ENCODE measurements around the gene RPAP3.

The RPAP3 gene

DNA sequence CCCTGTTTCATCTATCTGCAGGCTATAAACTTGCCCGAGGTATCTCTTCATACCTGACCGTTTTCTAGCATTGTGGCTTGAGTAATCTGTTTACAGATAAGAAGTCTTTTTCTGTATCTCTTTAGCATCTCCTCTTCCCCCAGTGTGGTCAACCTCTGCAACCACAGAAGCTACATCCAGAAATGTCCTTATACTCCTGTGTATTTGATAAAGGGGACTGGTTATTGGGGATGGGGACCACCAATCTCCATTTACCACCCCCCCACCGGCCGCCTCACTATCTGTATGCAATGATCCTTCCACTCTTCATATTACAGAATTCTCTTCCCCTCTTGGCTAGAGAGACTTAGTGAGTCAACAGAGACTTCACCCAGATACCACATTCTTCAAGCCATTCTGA, 3.4 kb upstream of the RPAP3 start:
- H3K79me2 ChIP-seq (ENCODE audit: control insufficient read depth, insufficient read depth, low read length, unreplicated experiment): peaks cover 20% of the 10 kb centered on the region
- H3K27me3 ChIP-seq (ENCODE audit: insufficient read depth, low read length): no peaks in the 10 kb centered on the region
- no peak overlapping the region for H3K4me3 ChIP-seq (ENCODE audit: low read depth, low read length)
- no peak overlapping the region for H2AFZ ChIP-seq (ENCODE audit: low read length, unreplicated experiment)
- H3K4me1 ChIP-seq (ENCODE audit: control insufficient read depth, insufficient read depth, low read length, unreplicated experiment): peaks cover 10% of the 10 kb centered on the region
- no peak overlapping the region for H3K27ac ChIP-seq (ENCODE audit: low read depth, low read length)
- no peaks in the 10 kb centered on the region for H3K36me3 ChIP-seq (ENCODE audit: insufficient read depth, low read length)

DNA sequence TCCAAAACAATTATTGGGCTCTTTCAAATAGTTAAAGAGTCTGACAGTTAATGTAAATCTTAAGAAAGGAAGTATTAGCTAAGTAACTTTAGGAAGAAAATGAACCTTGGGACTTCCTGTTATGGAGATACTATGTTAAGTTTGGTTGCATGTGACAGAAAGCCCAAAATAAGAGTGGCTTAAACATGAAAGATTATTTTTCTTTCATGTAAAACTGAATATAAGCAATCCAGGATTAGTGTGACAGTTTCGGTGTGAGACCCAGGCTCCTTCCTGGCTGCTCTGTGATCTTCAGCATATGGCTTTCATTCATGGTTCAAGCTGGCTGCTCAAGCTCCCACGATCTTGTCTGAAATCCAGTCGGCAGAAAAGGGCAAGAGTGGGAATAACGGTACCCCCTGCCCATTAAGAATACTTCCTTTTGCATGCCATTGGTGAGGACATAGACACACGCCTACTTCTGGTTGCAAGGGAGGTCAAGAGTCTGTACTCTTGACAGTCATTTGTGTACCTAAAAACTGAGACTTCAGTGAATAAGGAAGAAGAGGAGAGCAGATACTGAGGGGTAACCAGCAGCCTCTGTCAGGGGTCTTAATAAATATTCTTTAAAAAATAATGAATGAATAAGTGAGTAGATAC, 2.2 kb upstream of the RPAP3 start:
- Histone ChIP-seq H3K4me1 (ENCODE audit: control insufficient read depth, insufficient read depth, low read length, unreplicated experiment) (peaks cover 10% of the 10 kb centered on the region), H3K36me3 (ENCODE audit: insufficient read depth, low read length) (no peaks in the 10 kb centered on the region), H3K79me2 (ENCODE audit: control insufficient read depth, insufficient read depth, low read length, unreplicated experiment) (peaks cover 33% of the 10 kb centered on the region), H2AFZ (ENCODE audit: low read length, unreplicated experiment) (no peak overlapping the region), H3K27ac (ENCODE audit: low read depth, low read length) (no peak overlapping the region), H3K27me3 (ENCODE audit: insufficient read depth, low read length) (no peaks in the 10 kb centered on the region), H3K4me3 (ENCODE audit: low read depth, low read length) (peak overlapping the region; percentile 97; the same call in 1 of the 2 replicates)

DNA sequence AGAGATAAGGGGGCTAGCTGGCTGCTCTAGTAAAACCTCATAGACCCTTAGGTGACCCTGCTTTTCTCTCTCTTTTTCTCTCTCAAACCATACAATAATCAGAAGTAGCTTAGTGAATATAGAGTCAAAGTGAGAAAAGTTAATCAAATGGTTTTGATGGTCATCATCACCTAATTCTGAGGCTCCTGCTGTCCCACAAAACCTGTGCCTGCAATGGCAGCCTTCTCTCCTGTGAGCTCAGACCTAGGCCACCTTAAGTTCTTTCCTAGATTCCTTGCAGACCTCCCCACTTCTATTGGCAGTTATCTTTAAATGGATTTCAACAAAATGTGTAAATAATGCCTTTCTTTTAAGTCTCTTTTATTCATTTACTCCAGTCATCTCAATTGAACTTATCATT, 1.5 kb upstream of the RPAP3 start:
- Histone ChIP-seq H3K79me2 (ENCODE audit: control insufficient read depth, insufficient read depth, low read length, unreplicated experiment) (peaks cover 36% of the 10 kb centered on the region), H3K27ac (ENCODE audit: low read depth, low read length) (no peak overlapping the region), H2AFZ (ENCODE audit: low read length, unreplicated experiment) (no peak overlapping the region), H3K27me3 (ENCODE audit: insufficient read depth, low read length) (no peaks in the 10 kb centered on the region), H3K36me3 (ENCODE audit: insufficient read depth, low read length) (no peaks in the 10 kb centered on the region), H3K4me1 (ENCODE audit: control insufficient read depth, insufficient read depth, low read length, unreplicated experiment) (peaks cover 10% of the 10 kb centered on the region), H3K4me3 (ENCODE audit: low read depth, low read length) (peak overlapping the region; percentile 97; the same call in 1 of the 2 replicates)

DNA sequence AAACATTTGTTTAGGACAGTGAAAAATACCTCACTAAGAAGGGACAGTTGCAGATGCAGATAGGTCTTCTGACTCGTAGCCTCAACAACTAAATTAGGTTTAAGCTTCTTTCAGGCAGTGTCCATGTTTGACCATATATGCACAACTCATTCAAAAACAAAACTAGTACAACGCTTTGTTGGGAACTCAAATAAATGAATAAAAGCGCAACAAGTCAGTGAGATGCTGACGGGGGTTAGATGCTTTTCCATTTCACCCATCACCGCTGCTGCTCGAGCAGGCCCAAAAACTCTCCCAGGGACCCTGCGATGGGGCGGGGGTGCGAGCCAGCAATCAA, 633 bp downstream of the RPAP3 start:
- Histone ChIP-seq H3K27ac (ENCODE audit: low read depth, low read length) (no peak overlapping the region), H3K4me3 (ENCODE audit: low read depth, low read length) (peak overlapping the region; percentile 97), H3K4me1 (ENCODE audit: control insufficient read depth, insufficient read depth, low read length, unreplicated experiment) (peaks cover 10% of the 10 kb centered on the region), H2AFZ (ENCODE audit: low read length, unreplicated experiment) (peak overlapping the region; percentile 87), H3K27me3 (ENCODE audit: insufficient read depth, low read length) (no peaks in the 10 kb centered on the region), H3K36me3 (ENCODE audit: insufficient read depth, low read length) (peaks cover 6% of the 10 kb centered on the region), H3K79me2 (ENCODE audit: control insufficient read depth, insufficient read depth, low read length, unreplicated experiment) (peaks cover 40% of the 10 kb centered on the region)

DNA sequence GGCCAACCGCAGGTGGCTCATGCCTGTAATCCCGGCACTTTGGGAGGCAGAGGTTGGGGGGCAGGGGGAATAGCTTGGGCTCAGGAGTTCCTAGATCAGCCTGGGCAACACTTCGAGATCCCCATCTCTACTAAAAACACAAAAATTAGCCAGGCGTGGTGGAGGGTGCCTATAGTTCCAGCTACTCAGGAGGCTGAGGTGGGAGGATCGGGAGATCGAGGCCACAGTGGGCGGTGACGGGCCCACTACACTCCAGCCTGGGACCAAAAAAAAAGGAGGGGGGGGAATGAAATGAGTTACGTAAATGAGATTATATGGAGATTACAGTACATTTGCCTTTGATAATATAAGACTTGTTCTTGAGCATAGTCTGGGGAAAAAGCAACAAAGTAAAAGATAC, 1.1 kb downstream of the RPAP3 start:
- Histone ChIP-seq H3K79me2 (ENCODE audit: control insufficient read depth, insufficient read depth, low read length, unreplicated experiment) (peaks cover 40% of the 10 kb centered on the region), H3K27ac (ENCODE audit: low read depth, low read length) (no peak overlapping the region), H3K27me3 (ENCODE audit: insufficient read depth, low read length) (no peaks in the 10 kb centered on the region), H3K4me1 (ENCODE audit: control insufficient read depth, insufficient read depth, low read length, unreplicated experiment) (peaks cover 10% of the 10 kb centered on the region), H3K4me3 (ENCODE audit: low read depth, low read length) (peak overlapping the region; percentile 97), H2AFZ (ENCODE audit: low read length, unreplicated experiment) (peak overlapping the region; percentile 87), H3K36me3 (ENCODE audit: insufficient read depth, low read length) (peaks cover 8% of the 10 kb centered on the region)

DNA sequence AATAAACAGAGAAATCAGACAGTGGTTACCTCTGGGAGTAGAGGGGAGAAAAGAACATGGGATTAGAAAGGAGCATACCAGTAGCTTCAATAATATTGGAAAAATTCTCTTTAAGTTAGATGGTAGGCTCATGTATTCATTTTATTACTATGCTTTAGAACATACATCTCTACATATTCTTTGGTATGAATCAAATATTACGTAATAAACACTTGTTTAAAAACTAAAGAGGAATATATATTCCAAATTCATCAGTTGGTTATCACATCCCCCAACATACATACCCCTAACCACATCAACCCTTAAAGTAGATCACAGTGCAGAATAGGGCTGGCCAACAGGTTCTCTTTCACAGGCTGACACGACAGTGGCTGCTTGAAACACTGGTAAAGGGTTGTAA, 5.6 kb downstream of the RPAP3 start:
- Histone ChIP-seq H2AFZ (ENCODE audit: low read length, unreplicated experiment) (no peak overlapping the region), H3K27ac (ENCODE audit: low read depth, low read length) (no peak overlapping the region), H3K79me2 (ENCODE audit: control insufficient read depth, insufficient read depth, low read length, unreplicated experiment) (peaks cover 27% of the 10 kb centered on the region), H3K4me3 (ENCODE audit: low read depth, low read length) (no peak overlapping the region), H3K36me3 (ENCODE audit: insufficient read depth, low read length) (peaks cover 22% of the 10 kb centered on the region), H3K4me1 (ENCODE audit: control insufficient read depth, insufficient read depth, low read length, unreplicated experiment) (no peaks in the 10 kb centered on the region), H3K27me3 (ENCODE audit: insufficient read depth, low read length) (no peaks in the 10 kb centered on the region)

DNA sequence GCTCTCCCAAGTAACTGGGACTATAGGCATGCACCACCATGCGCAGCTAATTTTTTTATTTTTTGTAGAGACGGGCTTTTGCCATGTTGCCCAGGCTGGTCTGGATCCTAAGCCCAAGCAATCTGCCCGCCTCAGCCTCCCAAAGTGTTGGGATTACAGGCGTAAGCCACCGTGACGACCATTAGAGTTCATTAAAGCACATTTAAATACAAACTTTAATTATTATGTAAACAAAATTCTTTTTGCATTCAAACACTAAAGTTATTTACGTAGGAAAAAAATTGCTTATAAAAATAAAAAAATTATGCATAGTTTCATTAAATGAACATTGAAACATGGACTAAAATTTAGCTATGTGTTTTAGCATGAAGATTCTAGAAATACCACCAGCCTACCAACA, 7.2 kb downstream of the RPAP3 start:
- H3K4me3 ChIP-seq (ENCODE audit: low read depth, low read length): no peak overlapping the region
- peaks cover 13% of the 10 kb centered on the region for H3K79me2 ChIP-seq (ENCODE audit: control insufficient read depth, insufficient read depth, low read length, unreplicated experiment)
- H3K4me1 ChIP-seq (ENCODE audit: control insufficient read depth, insufficient read depth, low read length, unreplicated experiment): no peaks in the 10 kb centered on the region
- H3K27me3 ChIP-seq (ENCODE audit: insufficient read depth, low read length): no peaks in the 10 kb centered on the region
- no peak overlapping the region for H2AFZ ChIP-seq (ENCODE audit: low read length, unreplicated experiment)
- peaks cover 32% of the 10 kb centered on the region for H3K36me3 ChIP-seq (ENCODE audit: insufficient read depth, low read length)
- H3K27ac ChIP-seq (ENCODE audit: low read depth, low read length): no peak overlapping the region

DNA sequence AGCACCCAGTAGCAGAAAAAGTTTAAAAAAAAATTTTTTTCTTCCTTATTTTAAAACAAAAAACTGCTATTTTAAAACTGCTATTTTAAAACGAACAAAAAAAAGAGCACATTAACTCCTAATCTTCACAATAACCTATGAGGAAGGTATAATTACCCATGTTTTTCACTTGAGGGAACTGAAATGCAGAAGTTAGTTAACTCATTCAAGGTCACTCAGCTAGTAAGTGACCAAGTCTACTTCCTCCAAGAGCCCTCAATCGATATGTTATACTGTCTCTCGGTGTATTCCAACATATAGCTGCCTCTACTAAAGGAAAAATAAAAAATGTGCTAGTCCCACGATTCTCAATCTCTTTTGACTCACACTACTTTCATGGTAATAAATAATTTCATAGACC, 7.8 kb downstream of the RPAP3 start:
- no peak overlapping the region for H3K27ac ChIP-seq (ENCODE audit: low read depth, low read length)
- H3K4me3 ChIP-seq (ENCODE audit: low read depth, low read length): no peak overlapping the region
- H3K36me3 ChIP-seq (ENCODE audit: insufficient read depth, low read length): peaks cover 36% of the 10 kb centered on the region
- no peaks in the 10 kb centered on the region for H3K4me1 ChIP-seq (ENCODE audit: control insufficient read depth, insufficient read depth, low read length, unreplicated experiment)
- no peaks in the 10 kb centered on the region for H3K27me3 ChIP-seq (ENCODE audit: insufficient read depth, low read length)
- peaks cover 8% of the 10 kb centered on the region for H3K79me2 ChIP-seq (ENCODE audit: control insufficient read depth, insufficient read depth, low read length, unreplicated experiment)
- no peak overlapping the region for H2AFZ ChIP-seq (ENCODE audit: low read length, unreplicated experiment)

DNA sequence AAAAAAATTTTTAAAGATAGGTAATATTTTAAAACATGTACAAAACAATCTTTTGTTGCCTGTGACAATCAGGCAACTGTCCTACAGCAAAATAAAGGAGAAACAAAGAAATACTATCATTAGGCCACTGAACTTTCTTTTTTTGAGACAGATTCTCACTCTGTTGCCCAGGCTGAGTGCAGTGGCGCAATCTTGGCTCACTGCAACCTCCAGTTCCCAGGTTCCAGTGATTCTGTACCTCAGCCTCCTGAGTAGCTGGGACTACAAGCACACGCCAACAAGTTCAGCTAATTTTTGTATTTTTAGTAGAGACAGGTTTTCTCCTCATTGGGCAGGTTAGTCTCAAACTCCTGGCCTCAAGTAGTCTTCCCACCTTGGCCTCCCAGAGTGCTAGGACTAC, 16.6 kb downstream of the RPAP3 start:
- H3K27me3 ChIP-seq (ENCODE audit: insufficient read depth, low read length): no peaks in the 10 kb centered on the region
- no peaks in the 10 kb centered on the region for H3K4me1 ChIP-seq (ENCODE audit: control insufficient read depth, insufficient read depth, low read length, unreplicated experiment)
- no peak overlapping the region for H3K27ac ChIP-seq (ENCODE audit: low read depth, low read length)
- H3K36me3 ChIP-seq (ENCODE audit: insufficient read depth, low read length): peaks cover 9% of the 10 kb centered on the region
- no peak overlapping the region for H2AFZ ChIP-seq (ENCODE audit: low read length, unreplicated experiment)
- H3K79me2 ChIP-seq (ENCODE audit: control insufficient read depth, insufficient read depth, low read length, unreplicated experiment): no peaks in the 10 kb centered on the region
- no peak overlapping the region for H3K4me3 ChIP-seq (ENCODE audit: low read depth, low read length)

DNA sequence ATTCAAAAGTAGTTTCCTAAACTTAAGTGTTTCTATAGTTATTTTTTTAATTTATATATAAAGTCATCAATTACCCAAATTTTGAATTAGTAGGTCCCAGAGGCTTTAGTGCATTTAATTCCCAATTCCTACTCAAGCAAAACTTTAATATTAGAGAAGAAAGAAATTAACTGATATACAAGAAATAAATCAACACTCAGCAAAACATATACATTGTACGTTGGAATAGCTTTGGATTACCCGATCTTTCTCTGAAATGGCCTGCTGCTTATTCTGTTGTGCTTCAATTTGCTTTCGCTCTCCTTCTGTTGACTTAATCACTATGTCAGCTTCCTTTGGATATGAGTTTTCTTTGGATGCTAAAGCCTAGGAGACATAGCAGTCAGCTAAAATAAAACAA, 18.2 kb downstream of the RPAP3 start:
- H3K4me1 ChIP-seq (ENCODE audit: control insufficient read depth, insufficient read depth, low read length, unreplicated experiment): no peaks in the 10 kb centered on the region
- no peaks in the 10 kb centered on the region for H3K36me3 ChIP-seq (ENCODE audit: insufficient read depth, low read length)
- H3K27ac ChIP-seq (ENCODE audit: low read depth, low read length): no peak overlapping the region
- H3K27me3 ChIP-seq (ENCODE audit: insufficient read depth, low read length): no peaks in the 10 kb centered on the region
- no peak overlapping the region for H2AFZ ChIP-seq (ENCODE audit: low read length, unreplicated experiment)
- no peaks in the 10 kb centered on the region for H3K79me2 ChIP-seq (ENCODE audit: control insufficient read depth, insufficient read depth, low read length, unreplicated experiment)
- no peak overlapping the region for H3K4me3 ChIP-seq (ENCODE audit: low read depth, low read length)

DNA sequence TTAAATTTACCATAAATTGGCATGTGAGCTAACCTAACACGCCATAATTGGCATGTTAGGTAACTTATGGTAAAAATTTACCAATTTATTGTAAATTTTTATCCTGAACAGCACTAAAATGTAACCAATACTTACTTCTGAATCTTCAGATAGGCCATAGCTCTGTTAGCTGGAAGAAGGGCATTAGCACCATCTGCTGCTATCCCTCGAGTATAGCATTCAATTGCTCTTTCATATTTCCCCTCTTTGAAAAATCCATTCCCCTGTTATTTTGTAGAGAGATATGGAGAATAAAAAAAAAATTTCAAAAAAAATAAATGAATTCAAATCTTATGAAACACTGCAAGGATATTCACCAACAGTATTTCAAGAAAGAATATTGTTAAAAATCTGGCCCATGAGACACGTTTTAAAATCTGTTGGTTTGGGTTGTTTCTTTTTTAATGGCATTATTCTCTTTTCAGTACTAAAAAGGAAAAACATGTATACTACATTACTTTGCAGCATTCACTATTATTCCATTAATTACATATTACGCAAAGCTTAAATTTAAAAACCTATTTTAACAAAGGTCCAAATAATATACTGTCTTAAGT, 19.1 kb downstream of the RPAP3 start:
- H3K36me3 ChIP-seq (ENCODE audit: insufficient read depth, low read length): no peaks in the 10 kb centered on the region
- no peaks in the 10 kb centered on the region for H3K79me2 ChIP-seq (ENCODE audit: control insufficient read depth, insufficient read depth, low read length, unreplicated experiment)
- H3K4me3 ChIP-seq (ENCODE audit: low read depth, low read length): no peak overlapping the region
- no peak overlapping the region for H2AFZ ChIP-seq (ENCODE audit: low read length, unreplicated experiment)
- H3K27me3 ChIP-seq (ENCODE audit: insufficient read depth, low read length): no peaks in the 10 kb centered on the region
- no peak overlapping the region for H3K27ac ChIP-seq (ENCODE audit: low read depth, low read length)
- H3K4me1 ChIP-seq (ENCODE audit: control insufficient read depth, insufficient read depth, low read length, unreplicated experiment): no peaks in the 10 kb centered on the region

All from ACC112 (cell line).